ENCODE measurements around the gene NELFB.

GRCh38 chr9:137221506-137222111, 33.5 kb upstream of the NELFB start:
- TF ChIP-seq CTCF (optimal IDR thresholded peaks at IDR 0.05 in 1 of 3, IDR thresholded peaks at IDR 0.05 in 1 of 3, conservative IDR thresholded peaks at IDR 0.05 in 1 of 3; ENCODE audit: extremely low read depth in 1 of 3, insufficient read depth in 2 of 3, low read length in 3 of 3) = no peak
- no peak for TF ChIP-seq EZH2 (IDR thresholded peaks at IDR 0.05; ENCODE audit: low read length)
